Ovary (tissue), 3 donors: ENCODE results near the gene MRPL4.

ENCODE experiments used
- CTCF ChIP-seq, 3 donors: fragments of 450-650 bp in 2 of 3; fragments of 200-600 bp in 1 of 3; IDR thresholded peaks; one replicate each; pipeline versions ENCODE4 v1.5.1 to v1.8.0; 2016 to 2022; ENCODE audit warnings: antibody characterized with exemption in 3 of 3, mild to moderate bottlenecking in 1 of 3
- POLR2A ChIP-seq: fragments of 450-650 bp; IDR thresholded peaks from one replicate; pipeline ENCODE4 v1.6.1; 2017; ENCODE audit warnings: antibody characterized with exemption, mild to moderate bottlenecking, moderate library complexity
- donor health status: DM: no; HTN: no; CAD: no.

GRCh38 chr19:10227026-10227971 lies 24.7 kb upstream of the MRPL4 start:
- TF ChIP-seq CTCF (IDR thresholded peaks at IDR 0.05) (no peak), POLR2A (no peak)
